GM10266 (cell line): Measurements from ENCODE around the gene AFDN.

Source experiments
- DNase-seq: peaks from one replicate; pipeline ENCODE4 v3.0.0; 2012; ENCODE audit errors: extremely low spot score
- CTCF ChIP-seq: IDR thresholded peaks from 2 replicates; pipeline ENCODE4 v1.5.1; 2012; ENCODE audit warnings: mild to moderate bottlenecking, low read depth; ENCODE audit not compliant: control insufficient read depth, insufficient read depth; ENCODE audit errors: missing control alignments

The AFDN gene

GRCh38 chr6:167927246-167927645 is 100.5 kb downstream of the AFDN start:
- DNase-seq = no peak
- TF ChIP-seq CTCF = no peak

DNA sequence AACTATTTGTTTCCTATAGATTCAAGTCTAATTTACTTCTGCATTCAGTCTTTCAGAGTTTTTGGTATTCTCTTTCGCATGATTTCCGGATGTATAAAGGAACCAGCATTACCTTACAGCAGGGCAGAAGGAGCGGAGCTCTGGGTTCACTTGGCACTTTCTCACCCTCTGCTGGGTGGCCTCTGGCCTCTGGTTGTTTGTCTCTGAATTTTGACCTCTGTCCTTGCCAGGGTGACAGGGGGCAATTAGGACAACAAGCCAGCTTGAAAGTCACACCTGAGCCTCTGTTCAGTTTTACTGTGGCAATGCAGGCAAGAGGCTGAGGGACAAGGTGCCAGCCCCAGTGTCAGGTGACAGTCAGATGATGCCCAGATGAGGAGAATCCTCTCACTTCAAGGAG is 101.4 kb downstream of the AFDN start:
- no peak for TF ChIP-seq CTCF
- no peak for DNase-seq

DNA sequence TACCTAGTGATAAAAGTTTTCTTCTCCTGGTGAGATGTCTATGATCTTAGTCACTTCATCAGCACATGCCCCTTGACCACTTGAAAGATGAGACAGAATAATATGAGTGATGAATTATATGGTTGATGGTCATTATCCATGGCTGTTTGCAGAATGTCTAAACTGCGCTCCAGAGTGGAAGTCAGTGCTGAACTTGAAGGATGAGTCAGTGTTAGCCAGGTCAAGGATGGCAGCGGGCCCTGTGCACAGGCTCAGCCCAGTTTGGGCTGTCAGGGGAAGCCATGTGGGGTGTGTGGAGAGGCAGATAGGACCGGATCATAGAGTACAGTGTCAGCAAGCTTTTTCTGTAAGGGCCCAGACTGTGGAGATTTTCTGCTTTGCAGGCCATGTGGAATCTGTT is 103.6 kb downstream of the AFDN start:
- no peak for DNase-seq
- no peak for TF ChIP-seq CTCF

GRCh38 chr6:167932468-167933276 is 106.0 kb downstream of the AFDN start:
- DNase-seq = no peak
- no peak for TF ChIP-seq CTCF

DNA sequence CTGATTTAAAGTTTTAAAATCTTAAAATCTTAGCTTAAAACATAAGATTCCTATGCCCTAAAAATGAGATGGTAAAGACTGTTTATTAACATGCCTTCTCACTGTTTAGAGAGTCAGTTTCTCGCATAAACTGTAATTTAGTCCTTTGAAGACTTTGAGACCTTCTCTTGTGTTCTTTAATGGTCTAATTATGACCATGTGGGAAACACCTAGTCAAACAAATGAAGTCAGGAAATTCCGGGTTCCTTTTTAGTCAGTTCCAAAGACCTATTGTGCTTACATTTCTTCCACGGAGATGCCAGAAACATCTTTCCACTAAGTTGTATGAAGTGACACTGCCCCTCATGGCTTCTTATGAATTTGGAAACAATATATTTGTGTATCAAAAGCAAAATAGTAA is 106.6 kb downstream of the AFDN start:
- DNase-seq = no peak
- TF ChIP-seq CTCF = no peak

DNA sequence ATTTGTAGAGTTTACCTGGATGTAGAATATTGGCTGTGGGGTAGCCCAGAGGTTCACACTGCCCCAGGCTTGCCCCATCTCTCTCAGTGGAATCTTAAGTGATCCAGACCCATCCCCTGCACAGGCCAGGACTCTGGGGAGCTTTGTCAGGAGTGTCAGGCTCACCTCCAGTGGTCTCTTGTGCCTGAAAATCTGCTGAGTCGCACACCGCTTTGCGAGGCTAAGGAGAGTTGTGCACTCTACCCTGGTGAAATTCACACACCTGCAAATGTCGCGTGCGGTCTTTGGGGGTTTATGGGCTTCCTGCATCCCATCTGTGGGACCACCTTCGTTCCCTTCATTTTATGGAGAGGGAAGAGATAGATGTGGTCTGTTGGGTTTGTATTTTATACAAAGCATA is 107.1 kb downstream of the AFDN start:
- TF ChIP-seq CTCF = no peak

DNA sequence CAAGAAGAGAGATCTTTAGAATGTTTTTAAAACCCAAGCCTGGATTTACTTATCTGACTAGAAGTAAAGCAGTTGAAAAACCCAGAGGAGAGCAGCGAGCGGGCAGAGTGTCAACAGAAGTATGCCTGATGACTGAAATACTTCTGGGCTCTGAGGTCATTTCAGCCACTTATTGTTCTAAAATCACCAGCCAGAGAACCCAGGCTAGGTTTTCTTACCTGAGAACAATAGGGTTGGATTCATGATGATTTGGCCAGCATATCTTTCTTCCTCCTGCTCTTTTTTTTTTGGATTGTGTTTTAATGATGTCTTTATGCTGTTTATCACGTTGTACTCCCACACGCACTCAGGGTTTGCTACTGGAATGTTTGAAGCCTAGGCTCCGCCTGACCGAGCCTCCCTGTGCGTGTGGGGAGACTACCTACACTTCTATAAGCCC is 107.7 kb downstream of the AFDN start:
- no peak for TF ChIP-seq CTCF

More for the DNA sequence above, 107.1 kb downstream of the AFDN start:
- no peak for DNase-seq

More for the DNA sequence above, 107.7 kb downstream of the AFDN start:
- no peak for DNase-seq
